GM19452 (cell line): Measurements from ENCODE around the gene DKKL1.

Experiments used
- ATAC-seq: cut with Tn5 transposase; IDR thresholded peaks from one replicate; pipeline ENCODE4 v1.9.1; 2021; ENCODE audit not compliant: unreplicated experiment

The DKKL1 gene

DNA sequence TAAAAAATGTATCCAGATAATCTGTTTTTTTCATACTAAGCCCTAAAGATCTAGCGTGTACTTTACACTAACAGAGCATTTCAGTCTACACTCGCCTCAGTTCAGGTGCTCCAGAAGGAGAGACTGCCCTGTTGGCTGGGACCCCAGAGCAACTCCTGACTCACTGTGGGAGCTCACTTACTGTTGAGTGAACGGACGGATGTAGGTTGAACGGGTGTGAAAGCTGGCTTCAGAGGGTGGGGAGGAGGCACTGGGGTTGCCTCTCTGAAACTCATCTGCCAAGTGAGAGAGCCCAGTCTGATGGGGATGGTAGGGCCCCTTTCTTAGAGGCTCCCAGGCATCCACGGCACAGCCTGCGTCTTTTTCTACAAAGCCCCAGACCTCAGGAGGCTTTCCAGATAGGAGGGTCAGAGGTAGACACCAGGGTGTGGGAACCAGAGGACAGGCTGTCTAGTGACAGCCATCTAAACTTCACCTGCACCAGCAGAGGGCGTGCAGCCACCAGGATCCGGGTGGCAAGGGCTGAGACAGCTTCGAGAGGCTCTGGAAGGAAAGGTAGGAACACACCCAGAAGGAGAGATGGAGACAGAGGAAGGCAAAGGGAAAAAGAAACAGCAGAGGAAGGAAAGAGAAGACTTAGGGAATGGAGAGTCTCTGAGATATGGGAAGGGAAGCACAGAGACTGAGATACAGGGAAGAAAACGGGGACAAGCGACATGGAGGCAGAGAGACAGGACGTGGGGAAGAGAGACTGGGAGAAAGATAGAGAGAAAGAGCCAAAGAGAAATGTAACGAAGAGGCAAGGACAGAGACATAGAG, 28.1 kb downstream of the DKKL1 start:
- ATAC-seq, result peak; percentile 56

DNA sequence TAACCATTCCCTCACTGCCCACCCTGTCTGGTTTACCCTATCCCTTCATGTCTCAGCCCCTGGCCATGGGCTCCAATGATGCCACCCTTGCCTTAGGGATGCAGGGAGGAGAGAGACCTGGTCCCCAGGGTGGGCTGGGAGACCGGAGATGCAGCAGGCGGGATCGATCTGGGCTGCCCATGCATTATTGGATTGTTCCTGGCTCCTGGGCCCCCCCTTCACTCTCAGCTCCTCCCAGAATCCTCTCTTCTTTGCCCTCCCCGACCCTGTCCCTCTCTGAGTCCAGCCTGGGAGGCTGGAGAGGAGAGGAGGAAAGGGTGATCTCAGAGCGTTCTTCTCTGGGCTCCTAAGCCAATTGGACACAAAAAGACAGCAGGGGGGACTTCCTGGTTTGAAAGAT, 30.2 kb downstream of the DKKL1 start:
- ATAC-seq, result no peak

DNA sequence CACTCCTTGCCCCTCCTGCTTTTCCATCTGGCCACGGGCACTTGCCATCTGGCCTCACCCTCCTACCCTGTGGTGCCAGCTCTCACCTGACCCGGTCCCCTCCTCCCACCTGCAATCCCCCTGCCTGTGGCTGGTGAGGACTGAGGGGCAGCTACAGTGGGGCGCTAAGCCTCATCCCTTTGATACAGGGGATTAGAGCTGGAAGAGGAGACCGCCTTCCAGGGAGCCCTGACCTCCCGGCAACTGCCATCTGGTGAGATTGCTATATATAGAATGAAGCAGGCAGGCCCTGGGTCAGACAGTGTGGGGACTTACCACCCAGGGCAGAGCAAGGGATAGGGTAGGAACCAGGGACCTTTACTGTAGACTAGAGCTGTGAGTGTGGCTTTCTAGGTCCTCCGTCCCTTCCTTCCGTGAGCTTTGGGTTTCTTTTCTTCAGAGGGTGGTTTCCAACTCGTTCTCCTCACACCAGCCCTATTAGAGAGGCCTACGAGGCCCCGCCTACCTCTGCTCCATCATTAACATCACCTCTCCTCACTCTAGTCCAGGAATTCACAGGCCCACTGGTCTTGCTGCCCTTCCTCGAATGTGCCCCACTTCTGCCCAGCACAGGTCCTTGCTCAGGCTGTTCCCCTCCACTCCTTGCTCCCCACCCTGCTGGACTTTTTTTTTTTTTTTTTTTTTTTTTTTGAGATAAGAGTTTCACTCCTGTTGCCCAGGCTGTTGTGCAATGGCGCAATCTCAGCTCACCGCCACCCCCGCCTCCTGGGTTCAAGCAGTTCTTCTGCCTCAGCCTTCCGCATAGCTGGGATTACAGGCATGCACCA, 32.1 kb downstream of the DKKL1 start:
- ATAC-seq, result no peak

GRCh38 chr19:49396738-49397505, 33.2 kb downstream of the DKKL1 start:
- no peak for ATAC-seq

DNA sequence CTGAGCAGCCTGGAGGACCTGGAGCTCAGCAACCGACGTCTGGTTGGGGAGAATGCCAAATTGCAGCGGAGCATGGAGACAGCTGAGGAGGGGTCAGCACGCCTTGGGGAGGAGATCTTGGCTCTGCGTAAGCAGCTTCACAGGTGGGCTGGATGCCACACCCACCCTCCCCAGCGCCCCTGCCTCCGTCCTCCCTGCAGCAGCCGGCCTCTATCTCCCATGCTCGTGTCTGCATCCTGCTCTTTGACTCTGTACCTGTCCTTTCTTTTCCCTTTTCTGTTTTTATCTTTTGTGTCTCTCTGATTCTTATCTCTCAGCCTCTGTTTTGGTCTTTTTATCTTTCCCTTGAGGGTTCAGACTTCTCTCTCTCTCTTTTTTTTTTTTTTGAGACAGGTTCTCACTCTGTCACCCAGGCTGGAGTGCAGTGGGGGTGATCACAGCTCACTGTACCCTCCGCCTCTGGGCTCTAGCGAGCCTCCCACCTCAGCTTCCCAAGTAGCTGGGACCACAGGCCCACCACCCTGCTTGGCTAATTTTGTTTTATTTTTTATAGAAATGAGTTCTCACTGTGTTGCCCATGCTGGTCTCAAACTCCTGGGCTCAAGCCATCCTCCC, 34.4 kb downstream of the DKKL1 start:
- ATAC-seq, result no peak

- ATAC-seq, result no peak
Observed at GRCh38 chr19:49398931-49399330, 35.3 kb downstream of the DKKL1 start.

GRCh38 chr19:49400029-49400428, 36.4 kb downstream of the DKKL1 start:
- no peak for ATAC-seq

- no peak for ATAC-seq
Observed at GRCh38 chr19:49403404-49404187, 39.9 kb downstream of the DKKL1 start.

GRCh38 chr19:49407079-49407478, 43.4 kb downstream of the DKKL1 start:
- no peak for ATAC-seq

DNA sequence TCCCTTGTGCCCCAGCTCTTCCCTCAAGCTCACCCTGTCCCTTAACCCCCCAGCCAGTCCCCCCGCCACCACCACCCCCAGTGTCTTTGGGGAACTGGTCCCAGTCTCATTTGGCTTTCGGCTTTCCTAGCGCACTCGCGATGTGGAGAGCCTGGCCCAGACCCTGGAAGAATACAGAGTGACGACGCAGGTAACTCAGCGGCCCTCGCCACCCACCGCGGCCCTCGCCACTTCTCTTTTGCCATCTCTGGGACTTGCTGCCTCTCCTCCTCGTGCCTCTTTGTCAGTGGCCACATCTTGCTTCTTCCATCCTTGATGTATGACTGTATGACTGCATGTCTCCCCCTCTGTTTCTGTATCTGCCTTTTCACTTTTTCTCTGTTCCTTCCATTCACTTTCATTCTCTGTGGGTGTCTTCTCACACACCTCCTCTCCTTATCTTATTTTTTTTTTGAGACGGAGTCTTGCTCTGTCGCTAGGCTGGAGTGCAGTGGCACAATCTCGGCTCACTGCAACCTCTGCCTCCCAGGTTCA, 43.9 kb downstream of the DKKL1 start:
- ATAC-seq, result no peak

- ATAC-seq, result no peak
Observed at GRCh38 chr19:49408816-49409440, 45.3 kb downstream of the DKKL1 start.

DNA sequence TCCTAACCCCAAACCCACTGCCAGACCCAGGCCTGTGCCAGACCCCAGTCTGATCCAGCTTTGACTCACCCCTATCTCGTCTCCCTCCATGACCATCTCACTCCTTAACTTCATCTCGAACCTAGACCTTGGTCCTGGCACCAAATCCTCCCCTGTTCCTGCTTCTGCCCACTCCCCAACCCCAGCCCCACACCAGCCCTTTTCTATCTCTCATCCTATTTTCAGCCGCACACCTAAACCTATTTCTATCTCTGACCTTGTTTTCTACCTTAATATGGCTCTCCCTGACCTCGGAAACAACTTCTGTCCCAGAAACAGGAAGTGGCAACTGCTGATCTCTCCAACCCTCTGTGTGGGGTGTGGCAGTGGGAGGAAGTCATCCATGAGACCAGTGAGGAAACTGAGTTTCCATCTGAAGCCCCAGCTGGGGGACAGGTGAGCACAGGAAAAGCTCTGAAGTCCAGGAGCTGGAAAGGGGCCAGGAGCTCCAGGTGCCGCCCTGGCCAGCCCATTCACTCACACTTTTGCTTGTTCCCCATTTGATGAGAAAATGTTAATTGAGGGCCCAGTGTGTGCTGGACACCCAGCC, 45.9 kb downstream of the DKKL1 start:
- ATAC-seq, result no peak

DNA sequence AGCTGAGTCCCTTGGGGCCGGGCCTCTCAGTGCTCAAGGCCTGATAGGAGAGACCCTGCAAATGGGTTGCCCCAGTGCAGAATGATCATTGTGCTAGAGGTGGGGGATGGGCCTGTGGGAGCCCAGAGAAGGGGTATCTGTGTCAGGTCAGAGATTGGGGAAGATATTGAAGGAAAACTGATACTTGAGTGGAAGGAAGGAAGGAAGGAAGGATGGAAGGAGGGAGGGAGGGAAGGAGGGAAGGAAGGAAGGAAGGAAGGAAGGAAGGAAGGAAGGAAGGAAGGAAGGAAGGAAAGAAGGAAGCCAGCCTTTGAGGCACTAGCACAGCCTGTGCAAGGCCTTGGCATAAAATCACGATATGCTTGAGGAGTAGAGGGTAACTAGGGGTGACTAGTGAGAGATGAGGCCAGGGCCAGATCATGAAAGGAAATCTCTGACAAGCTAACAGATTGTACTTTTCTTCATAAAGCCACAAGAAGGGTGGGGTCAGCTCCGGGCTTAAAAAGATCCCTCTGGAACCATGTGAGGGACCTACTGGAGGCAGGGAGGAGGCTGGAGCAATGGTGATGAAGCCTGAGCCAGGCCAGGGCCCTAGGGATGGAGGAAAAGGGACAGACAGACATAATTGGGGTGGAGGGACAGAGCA, 48.1 kb downstream of the DKKL1 start:
- no peak for ATAC-seq

GRCh38 chr19:49413348-49413747, 49.7 kb downstream of the DKKL1 start:
- no peak for ATAC-seq

DNA sequence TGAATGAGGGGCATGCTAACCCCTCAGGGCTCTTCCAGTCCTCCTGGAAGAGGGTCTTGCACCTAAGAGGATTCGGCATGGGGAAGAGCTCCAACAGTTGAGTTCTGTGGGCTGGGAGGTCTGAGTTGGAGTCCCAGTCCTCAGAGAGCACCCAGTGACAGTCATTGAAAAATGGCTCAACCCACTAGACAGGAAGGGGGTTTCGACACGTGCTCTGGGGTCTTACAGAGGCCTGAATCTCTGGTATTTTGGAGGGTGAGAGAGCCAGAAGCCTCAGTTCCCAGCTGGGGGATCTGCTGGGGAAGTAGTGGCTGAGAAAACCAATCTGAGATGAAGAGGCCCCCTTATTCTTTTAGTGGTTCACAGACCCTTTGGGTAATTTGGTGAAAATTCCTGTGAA, 50.6 kb downstream of the DKKL1 start:
- no peak for ATAC-seq

DNA sequence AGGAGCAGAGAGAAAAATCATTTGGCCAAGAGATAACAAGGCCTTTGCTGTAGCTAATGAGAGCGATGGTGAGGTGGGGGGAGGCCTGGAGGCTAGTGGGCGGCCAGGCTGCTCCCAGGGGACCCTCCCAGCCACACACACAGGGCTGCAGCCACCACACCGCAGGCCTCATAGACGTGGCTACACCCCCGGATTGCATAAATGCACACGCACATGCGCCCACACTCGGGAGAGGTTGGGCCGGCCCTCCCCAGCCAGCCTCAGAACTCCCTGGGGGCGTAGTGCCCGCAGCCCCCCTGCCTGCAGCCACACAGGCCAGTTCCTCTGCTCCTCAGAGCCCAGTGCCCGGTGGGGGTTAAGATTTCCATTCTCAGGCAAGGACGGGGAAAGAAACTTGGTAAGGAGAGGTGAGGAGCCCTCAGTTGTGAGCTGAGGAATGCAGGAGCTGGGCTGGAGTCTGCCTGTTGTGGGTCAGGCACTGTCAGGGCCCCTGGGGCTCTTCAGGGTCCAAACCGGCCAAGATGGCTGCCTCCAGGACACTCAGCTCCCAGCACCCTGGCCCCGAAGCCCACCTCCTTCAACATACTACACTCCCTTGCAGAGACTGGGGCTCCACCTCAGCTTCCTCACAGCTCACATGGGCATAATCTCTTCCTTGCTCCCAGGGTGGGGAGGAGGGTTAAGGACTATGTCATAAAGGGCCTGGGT, 51.6 kb downstream of the DKKL1 start:
- ATAC-seq, result no peak

- no peak for ATAC-seq
Observed at GRCh38 chr19:49415810-49416200, 52.1 kb downstream of the DKKL1 start.

GRCh38 chr19:49417088-49417487, 53.4 kb downstream of the DKKL1 start:
- ATAC-seq, result no peak
